Subcutaneous adipose tissue (tissue), 4 donors: ENCODE measurements around the gene ESR2. TPM values are rescaled to one million over a fixed set of nuclear protein-coding genes. Genes with fewer than 3 reads are reported as not detected.

Experiments used
- CTCF ChIP-seq: fragments of 450-650 bp; IDR thresholded peaks from one replicate; pipeline ENCODE4 v1.5.1; 2016; ENCODE audit warnings: low read depth, mild to moderate bottlenecking, control low read depth, antibody characterized with exemption, moderate library complexity
- total RNA-seq, 4 donors: library from RNA; depleted of rRNA; stranded (reverse); fragments of >200 nt; gene quantifications; one replicate each; pipeline ENCODE4 v1.1.0, GENCODE V29; 2016

ESR2 gene
- total RNA-seq, 4 donors from 2014 or later: 1.1 to 21.5 (median 3.9) TPM

- no peak for TF ChIP-seq CTCF
Measured at GRCh38 chr14:64220056-64220455, 74.1 kb downstream of the ESR2 start.

- no peak for TF ChIP-seq CTCF
Measured at GRCh38 chr14:64218344-64219240, 75.6 kb downstream of the ESR2 start.

GRCh38 chr14:64217834-64218233 is 76.3 kb downstream of the ESR2 start:
- no peak for TF ChIP-seq CTCF

- no peak for TF ChIP-seq CTCF
Measured at GRCh38 chr14:64217308-64217707, 76.9 kb downstream of the ESR2 start.

GRCh38 chr14:64215978-64216377 is 78.2 kb downstream of the ESR2 start:
- no peak for TF ChIP-seq CTCF

- TF ChIP-seq CTCF: no peak
Measured at GRCh38 chr14:64215274-64215673, 78.9 kb downstream of the ESR2 start.

- no peak for TF ChIP-seq CTCF
Measured at GRCh38 chr14:64213853-64214570, 80.2 kb downstream of the ESR2 start.
